H1 (cell line): Measurements from ENCODE around the gene RASGEF1C. TPM values are rescaled to one million over a fixed set of nuclear protein-coding genes. Genes with fewer than 3 reads are reported as not detected.

Source experiments
- BACH1 ChIP-seq: IDR thresholded peaks from 2 replicates; pipeline ENCODE4 v1.6.1; 2012; ENCODE audit warnings: low read length, improper control_type of control experiment
- CHD7 ChIP-seq: fragments of 300-600 bp; sonication (generic); IDR thresholded peaks from 2 replicates; pipeline ENCODE4 v1.7.1; 2012; ENCODE audit warnings: low read length, moderate library complexity, mild to moderate bottlenecking, inconsistent platforms; ENCODE audit not compliant: insufficient replicate concordance
- JUND ChIP-seq: IDR thresholded peaks from 2 replicates; pipeline ENCODE4 v1.6.1; 2011; ENCODE audit warnings: mild to moderate bottlenecking, improper control_type of control experiment, low read length
- KDM4A ChIP-seq: IDR thresholded peaks from one replicate; pipeline ENCODE4 v1.7.1; 2012; ENCODE audit warnings: low read depth, mild to moderate bottlenecking, moderate library complexity, low read length, inconsistent platforms; ENCODE audit not compliant: severe bottlenecking
- SUZ12 ChIP-seq: fragments of 200-600 bp; sonication (generic); IDR thresholded peaks from 2 replicates; pipeline ENCODE4 v1.6.1; 2012; ENCODE audit warnings: mild to moderate bottlenecking, inconsistent platforms, low read length, moderate library complexity, mixed read lengths
- polyA plus RNA-seq, 7 experiments: library from polyadenylated mRNA; depleted of rRNA in 3 of 7; stranded (reverse) in 5 of 7; unstranded in 2 of 7; fragments of >200 nt in 5 of 7; fragments of 200-250 nt in 2 of 7; gene quantifications; 1 replicate in 5 of 7; 2 replicates in 1 of 7; 4 replicates in 1 of 7; pipeline versions ENCODE4 v1.2.1 to v1.2.3, GENCODE V29; 2011 to 2013; ENCODE audit warnings: missing spikeins in 2 of 7, mixed read lengths in 2 of 7
- total RNA-seq: library from RNA; stranded (reverse); fragmentation: NEBNext Ultra II Directional; extraction: Animal tissue kit (Norgen Biotek cat#: 25700); gene quantifications from 2 replicates; pipeline ENCODE4 v1.2.1, GENCODE V29; 2021

The RASGEF1C gene
- total and polyA plus RNA-seq, 2 of the 8 experiments (the other 6 are each of a cell fraction or from before 2014, with no cell fraction given), result 0.26 to 0.61 TPM

GRCh38 chr5:180104168-180104530 is 104.9 kb downstream of the RASGEF1C start (continued):
- no peak for TF ChIP-seq CHD7
- no peak for TF ChIP-seq KDM4A
- no peak for TF ChIP-seq JUND
- TF ChIP-seq BACH1, result no peak
- TF ChIP-seq SUZ12, result no peak
